DMS79 treated with DMSO at 0.1 percent for 48 hours (cell line): Measurements from ENCODE around the gene GRIK2.
"Not testable (repeated sequence)": the region's sequence is repeated elsewhere in the genome, so short reads cannot be mapped to it uniquely, and the experiment has no call there.

Experiments
- DNase-seq: peaks from one replicate; lab custom pipeline; 2025; lab: John Stamatoyannopoulos, UW

Gene GRIK2

DNA sequence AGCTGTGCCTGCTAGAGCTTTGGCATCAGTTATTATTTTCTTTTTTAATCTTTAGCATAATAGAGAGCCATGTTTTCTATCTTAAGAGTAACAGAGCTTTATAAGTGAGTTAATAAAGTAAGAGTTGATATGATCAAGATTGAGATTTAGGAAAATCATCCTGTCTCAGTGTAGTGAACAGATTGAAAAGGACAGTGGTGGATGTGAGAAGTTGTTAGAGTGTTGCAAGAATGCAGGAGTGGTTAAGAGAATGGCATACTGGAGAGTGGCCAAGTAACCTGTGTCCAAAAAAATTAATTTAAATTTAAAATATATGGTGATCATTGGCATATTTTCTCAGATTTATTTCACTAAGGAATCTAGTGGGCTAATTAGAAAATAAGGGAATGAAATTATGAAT is 629.3 kb downstream of the GRIK2 start:
- no peak for DNase-seq

DNA sequence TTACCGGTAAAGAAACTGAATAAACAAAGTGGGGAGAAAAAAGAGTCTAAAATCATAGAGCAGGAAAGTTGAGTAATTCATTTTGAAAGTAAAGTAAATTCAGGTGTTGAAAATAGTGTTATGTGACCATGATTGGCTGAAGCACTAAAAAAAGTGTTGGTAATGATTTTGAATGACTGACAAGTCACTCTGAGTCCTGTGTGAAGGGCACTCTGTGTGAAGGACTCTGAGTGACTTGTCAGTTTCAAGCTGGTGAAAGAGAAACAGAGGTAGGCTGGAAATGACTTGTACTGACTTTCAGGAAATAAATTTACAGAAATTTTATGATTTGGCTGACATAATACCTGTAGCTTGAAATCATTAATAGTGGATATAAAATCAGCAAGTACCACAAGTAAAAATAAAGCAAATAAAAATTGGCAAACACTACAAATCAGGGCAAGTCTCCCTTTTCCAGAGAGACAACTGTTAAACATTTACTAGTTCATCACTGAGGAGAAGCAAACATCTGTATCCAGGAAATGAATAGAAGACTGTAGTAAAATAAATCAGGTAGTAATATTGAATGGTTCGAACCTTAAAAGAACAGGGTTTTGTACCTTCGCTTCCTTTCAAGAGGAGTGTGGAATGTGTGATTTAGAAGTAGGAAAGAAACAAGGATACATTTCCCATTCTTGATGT is 630.6 kb downstream of the GRIK2 start:
- no peak for DNase-seq

DNA sequence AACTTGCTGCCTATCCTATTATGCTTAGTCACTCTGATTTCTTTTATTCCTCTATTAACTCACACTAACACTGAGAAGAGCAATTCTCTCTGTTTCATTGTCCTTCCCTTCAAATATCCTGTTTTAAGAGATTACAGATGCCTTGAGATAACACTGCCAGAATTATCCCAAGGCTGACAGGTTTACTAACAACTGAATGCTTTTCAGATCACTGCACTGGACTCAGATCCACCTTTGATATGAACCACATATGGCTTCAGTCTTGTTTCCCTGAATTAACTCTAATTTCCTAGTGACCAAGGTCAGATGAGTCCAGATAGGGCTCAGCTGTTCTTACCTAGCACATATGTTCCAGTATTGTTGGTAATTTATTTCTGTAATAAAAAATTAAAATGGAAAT is 633.1 kb downstream of the GRIK2 start:
- DNase-seq, result no peak

DNA sequence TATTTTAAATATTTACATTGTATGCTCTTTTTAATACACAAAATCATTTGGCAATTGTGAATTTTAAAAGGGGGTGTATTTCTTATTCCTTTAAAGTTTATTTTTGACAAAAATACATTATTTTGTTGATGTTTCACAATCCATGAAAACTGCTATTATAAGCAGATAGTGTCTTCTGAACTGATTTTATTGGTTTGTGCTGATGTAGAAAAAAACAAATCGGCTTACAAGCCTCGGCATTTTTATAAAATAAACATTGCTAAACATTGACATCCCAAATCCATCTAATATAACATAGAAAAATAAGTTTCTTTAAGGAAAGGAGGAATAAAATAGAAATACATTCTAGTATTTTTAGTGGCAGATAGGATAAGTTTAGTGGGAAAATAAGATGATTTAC is 634.7 kb downstream of the GRIK2 start:
- no peak for DNase-seq

DNA sequence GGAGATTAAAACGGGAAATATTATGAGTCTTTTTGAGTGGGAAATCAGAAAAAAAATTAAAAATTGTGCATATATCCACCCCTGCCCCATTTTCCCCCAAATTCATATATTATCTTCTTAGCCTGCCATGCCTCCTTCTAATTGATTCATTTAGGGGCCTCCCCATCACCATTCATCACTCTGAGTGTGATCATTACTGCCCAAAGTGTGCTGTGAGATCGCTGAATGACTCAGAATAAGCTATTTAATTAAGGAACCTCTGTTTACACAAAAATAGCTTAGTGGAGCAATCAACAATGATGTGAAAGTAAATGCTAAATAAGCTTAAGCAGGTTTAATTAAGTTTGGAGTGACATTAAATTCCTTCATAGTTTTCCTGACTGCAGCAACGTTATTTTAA is 645.5 kb downstream of the GRIK2 start:
- DNase-seq, result no peak

DNA sequence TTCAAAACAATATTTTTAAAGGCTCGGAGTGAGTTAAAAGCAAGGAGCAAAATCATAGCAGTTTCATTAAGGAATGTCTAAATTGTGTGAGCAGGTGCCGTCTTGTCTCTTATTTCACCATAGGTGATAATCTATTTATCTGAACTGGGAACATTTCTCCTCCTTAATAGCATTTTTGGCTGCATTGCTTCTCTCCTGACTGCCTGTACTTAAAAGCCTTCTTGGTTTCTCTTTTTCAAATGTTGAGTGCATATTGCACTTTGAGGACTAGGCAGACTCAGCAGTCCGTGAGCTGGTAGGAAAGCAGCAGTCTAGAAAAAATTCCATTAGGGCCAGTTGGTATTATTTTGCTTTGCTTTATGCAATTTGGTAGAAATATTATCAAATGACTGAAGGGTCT is 645.9 kb downstream of the GRIK2 start:
- no peak for DNase-seq

DNA sequence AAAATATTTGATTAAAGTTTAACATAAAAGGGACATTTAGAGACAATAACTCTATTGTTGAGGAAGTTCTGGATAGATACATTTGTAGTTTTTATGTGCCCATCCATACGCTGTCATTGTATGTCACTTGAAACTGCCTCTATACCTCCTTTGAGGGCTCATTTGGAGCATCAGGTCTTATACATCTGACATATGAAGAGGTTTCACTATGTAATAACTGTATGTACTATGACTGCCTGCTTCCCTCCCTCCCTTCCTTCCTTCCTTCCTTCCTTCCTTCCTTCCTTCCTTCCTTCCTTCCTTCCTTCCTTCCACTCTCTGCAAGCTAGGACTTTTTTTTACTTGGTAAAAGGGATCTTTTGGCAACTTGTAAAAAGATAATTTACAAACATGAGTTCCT is 657.5 kb downstream of the GRIK2 start:
- no peak for DNase-seq

DNA sequence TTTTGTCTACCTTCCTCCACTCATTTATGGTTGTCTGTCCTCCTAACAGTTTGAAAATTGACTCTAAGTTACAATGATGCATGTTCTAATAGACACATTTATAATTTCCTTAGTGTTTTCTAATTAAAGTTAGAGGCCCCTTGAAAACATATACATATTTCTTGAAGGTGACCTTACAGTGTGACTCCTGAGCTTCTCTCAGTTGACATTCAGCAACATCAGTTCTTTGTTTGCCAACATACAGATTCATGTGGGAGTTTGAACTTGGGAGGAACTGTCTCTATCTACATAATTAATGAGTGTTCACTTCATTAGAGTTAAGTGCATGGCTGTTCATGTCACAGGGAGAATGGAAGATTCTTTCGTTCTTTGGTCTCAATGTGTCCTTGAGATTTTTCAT is 658.2 kb downstream of the GRIK2 start:
- no peak for DNase-seq

DNA sequence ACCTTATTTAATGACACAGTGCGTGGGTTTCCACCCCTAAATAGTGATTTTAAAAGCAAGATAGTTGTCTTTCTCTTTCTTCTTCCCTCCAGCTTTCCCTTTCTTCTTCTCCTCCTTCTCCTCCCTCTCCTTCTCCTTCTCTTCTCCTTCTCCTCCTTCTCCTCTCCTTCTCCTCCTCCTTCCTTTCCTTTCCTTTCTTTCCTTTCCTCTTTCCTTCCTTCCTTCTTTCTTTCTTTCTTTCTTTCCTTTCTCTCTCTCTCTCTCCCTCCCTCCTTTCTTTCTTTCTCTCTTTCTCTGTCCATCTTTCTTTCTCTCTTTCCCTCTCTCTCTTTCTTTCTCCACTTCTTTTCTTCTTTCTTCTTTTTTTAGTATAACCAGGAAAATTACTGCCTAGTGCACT is 670.6 kb downstream of the GRIK2 start:
- no peak for DNase-seq

DNA sequence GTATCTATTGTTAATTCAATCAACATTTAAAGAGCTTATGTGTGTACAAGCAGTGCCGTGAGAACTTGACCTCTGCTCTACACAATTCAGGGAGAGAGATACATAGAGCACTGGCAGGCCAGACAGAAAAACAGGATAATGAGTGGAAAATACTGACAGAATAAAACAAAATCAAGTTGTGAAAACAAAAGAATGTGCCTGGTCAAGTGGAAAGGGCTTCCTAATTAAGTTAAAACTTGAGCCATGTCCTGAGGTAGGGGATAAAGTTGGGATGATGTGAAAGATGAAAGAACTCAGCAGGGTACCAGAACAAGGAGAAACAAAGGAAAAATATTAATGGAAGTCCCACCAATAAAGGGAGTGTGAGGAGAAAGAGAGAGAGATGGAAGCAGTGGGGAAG is 672.8 kb downstream of the GRIK2 start:
- DNase-seq, result no peak

DNA sequence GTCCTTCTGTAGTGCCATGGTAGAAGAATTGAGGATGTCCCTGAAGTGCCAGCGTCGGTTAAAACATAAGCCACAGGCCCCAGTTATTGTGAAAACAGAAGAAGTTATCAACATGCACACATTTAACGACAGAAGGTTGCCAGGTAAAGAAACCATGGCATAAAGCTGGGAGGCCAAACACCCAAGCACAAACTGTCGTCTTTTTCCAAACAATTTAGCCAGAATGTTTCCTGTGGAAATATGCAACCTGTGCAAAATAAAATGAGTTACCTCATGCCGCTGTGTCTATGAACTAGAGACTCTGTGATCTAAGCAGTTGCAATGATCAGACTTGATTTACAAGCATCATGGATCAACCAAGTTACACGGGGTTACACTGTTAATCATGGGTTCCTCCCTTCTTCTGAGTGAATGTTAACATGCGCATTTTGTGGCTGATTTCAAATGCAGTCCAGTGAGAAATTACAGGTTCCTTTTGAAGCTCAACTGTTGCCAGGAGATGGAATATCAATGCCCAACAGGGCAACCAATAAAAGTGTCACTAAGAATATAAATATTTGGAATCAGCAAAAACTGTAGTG is 674.9 kb downstream of the GRIK2 start:
- DNase-seq, result no peak

DNA sequence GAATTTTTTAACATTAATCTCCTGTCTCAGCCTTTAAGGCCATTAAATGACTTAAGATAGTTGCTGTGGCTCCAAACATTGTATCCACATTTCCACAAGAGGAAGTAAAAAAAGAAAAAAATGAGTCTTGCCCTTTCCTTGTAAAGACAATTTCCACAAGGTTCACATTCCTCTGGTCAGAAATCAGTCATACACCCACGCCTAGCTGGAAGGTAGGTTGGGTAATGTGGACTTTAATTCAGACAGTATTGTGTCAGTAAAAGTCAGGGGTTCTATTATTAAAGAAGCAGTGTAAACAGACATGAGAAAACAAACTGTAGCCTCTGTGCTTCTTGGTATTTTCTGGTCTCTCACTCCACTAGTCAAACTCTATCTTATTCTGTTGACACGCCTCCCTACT is 682.0 kb downstream of the GRIK2 start:
- no peak for DNase-seq

DNA sequence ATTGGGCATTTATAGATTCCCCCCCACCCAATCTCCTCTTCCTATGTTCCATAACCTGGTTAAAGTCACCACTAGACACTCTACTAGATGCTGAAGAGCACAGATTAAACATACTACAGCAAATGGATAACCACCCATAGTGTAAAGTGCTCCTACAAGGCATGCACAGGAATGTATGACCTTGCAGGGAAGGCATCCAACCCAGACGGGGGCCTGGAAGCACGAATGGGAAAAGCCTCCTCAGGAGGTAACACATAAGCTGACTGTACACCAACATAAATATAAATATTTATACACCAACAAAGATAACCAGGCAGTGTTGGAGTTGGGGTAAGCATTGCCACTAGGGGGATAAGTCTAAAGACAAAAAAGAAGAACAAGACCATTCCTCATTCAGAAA is 691.7 kb downstream of the GRIK2 start:
- DNase-seq, result no peak

DNA sequence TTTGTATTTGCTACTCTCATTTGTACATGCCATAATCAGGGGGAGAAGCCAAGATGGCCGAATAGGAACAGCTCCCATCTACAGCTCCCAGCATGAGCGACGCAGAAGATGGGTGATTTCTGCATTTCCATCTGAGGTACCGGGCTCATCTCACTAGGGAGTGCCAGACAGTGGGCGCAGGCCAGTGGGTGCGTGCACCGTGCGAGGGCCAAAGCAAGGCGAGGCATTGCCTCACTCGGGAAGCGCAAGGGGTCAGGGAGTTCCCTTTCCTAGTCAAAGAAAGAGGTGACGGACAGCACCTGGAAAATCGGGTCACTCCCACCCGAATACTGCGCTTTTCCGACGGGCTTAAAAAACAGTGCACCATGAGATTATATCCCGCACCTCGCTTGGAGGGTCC is 694.7 kb downstream of the GRIK2 start:
- DNase-seq, result not testable (repeated sequence)

DNA sequence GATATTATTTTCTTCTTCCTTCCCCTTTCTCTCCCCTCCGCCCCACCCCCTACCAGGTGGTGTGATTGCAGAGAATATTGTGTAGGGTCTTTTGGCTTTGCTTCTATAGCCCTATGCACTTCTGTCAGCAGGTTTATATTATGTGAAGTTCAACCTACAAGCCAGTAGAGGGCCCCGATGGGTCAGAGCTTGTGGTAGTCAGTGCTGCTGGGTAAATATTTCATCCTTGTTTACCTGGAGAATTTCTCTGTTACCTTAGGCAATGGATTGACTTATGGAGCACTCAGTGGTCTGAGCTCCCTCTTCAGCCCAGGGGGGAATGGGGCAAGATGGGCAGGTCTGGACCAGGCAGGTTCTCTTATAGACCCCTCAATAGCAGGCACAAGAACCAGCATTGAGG is 720.9 kb downstream of the GRIK2 start:
- no peak for DNase-seq

DNA sequence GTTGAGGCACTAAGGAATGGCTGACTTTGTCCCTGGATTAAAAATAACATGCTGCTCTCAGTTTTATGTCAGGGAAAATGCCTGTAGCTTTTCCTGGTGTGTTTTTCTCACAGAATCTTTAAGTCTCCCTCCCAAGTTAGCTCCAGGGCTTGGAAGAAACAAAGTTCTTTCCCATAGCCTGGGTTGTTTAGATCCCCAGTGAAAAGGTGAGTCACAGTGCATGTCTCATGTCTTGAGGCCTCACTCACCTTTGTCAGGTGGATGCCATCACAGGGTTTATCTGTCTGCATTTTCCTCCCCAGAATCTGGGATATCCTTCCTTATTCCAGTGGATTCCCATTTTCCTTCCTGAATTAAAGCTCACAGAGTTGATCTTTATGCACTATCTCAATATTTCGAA is 722.4 kb downstream of the GRIK2 start:
- no peak for DNase-seq

DNA sequence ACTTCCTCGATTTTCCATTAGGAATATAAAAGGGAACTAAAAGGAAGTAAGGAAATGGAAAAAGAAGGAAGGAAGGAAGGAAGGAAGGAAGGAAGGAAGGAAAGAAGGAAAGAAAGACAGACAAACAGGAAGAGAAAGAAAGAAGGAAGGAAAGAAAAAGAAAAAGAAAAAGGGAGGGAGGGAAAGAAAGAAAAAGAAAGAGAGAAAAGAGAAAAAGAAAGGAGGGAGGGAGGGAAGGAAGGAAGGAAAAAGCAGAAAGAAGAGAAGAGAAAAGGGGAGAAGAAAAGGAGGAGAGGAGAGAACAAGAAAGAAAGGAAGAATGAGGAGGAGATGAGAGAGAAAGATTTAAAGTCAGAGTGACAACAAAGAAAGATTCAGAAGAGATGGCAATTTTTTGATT is 724.5 kb downstream of the GRIK2 start:
- DNase-seq, result no peak
